ENCODE results near the gene HSD17B3.
"Not testable (repeated sequence)": the region's sequence is repeated elsewhere in the genome, so short reads cannot be mapped to it uniquely, and the experiment has no call there.

HSD17B3 gene

DNA sequence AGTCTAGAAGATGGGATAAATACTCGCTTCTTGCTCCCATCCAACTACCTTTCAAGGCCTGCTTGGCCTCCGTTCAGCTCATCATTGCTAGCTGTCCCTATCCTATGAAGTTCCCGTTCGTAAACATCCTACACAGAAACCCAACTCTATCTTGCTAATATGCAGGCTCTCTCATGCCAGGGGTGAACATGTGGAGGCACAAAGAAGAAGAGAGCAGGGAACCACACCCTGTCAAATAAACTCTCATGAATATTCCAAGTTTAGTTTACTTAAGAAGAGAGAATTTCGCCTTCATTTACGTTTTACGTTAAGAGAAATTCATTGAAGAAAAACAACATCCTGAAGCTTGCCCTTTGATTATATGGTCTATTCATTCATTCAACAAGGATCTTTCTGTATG, 7.9 kb upstream of the HSD17B3 start:
- no peak overlapping the region for H3K9ac ChIP-seq (ENCODE audit: low read length)
- H3K27me3 ChIP-seq (ENCODE audit: low read length): no peaks in the 10 kb centered on the region
- no peaks in the 10 kb centered on the region for H3K36me3 ChIP-seq (ENCODE audit: low read length)
- H3K9me3 ChIP-seq (ENCODE audit: insufficient read depth, low read length): peaks cover 11% of the 10 kb centered on the region; the same call in 1 of the 2 replicates
- no peak overlapping the region for H3K4me2 ChIP-seq (ENCODE audit: low read depth, low read length, poor library complexity, severe bottlenecking)
- no peak for TF ChIP-seq CTCF (IDR thresholded peaks at IDR 0.05; ENCODE audit: insufficient read depth, low read length, poor library complexity, severe bottlenecking)
- no peak for TF ChIP-seq EZH2phosphoT487 (conservative IDR thresholded peaks at IDR 0.05; ENCODE audit: low read length)
- H4K20me1 ChIP-seq (ENCODE audit: low read depth, low read length): no peaks in the 10 kb centered on the region
- H3K27ac ChIP-seq (ENCODE audit: low read depth, low read length): no peak overlapping the region
- H2AFZ ChIP-seq (ENCODE audit: low read depth, low read length, severe bottlenecking): no peak overlapping the region
- no peak overlapping the region for H3K4me3 ChIP-seq (ENCODE audit: insufficient read depth, low read length, poor library complexity, severe bottlenecking)
- no peaks in the 10 kb centered on the region for H3K9me2 ChIP-seq (replicated peaks; ENCODE audit: insufficient read depth, low read length)
- H3F3A ChIP-seq (ENCODE audit: insufficient read depth): no peaks in the 10 kb centered on the region
- H3K79me2 ChIP-seq (ENCODE audit: insufficient read depth, low read length): no peaks in the 10 kb centered on the region

- H2AFZ ChIP-seq (ENCODE audit: low read depth, low read length, severe bottlenecking); H3K27ac ChIP-seq (ENCODE audit: low read depth, low read length); H4K20me1 ChIP-seq (ENCODE audit: low read depth, low read length); H3K9me2 ChIP-seq (replicated peaks; ENCODE audit: insufficient read depth, low read length); H3K9me3 ChIP-seq (ENCODE audit: insufficient read depth, low read length); H3K27me3 ChIP-seq (ENCODE audit: low read length); H3K79me2 ChIP-seq (ENCODE audit: insufficient read depth, low read length); H3F3A ChIP-seq (ENCODE audit: insufficient read depth); H3K36me3 ChIP-seq (ENCODE audit: low read length); H3K4me2 ChIP-seq (ENCODE audit: low read depth, low read length, poor library complexity, severe bottlenecking); H3K9ac ChIP-seq (ENCODE audit: low read length); H3K4me3 ChIP-seq (ENCODE audit: insufficient read depth, low read length, poor library complexity, severe bottlenecking): not testable (repeated sequence)
Measured at GRCh38 chr9:96306958-96307357, 5.0 kb upstream of the HSD17B3 start.

GRCh38 chr9:96305171-96305570, 3.2 kb upstream of the HSD17B3 start:
- no peaks in the 10 kb centered on the region for H3K9me2 ChIP-seq (replicated peaks; ENCODE audit: insufficient read depth, low read length)
- TF ChIP-seq CTCF (IDR thresholded peaks at IDR 0.05; ENCODE audit: insufficient read depth, low read length, poor library complexity, severe bottlenecking): no peak
- TF ChIP-seq EZH2phosphoT487 (conservative IDR thresholded peaks at IDR 0.05; ENCODE audit: low read length): no peak
- no peaks in the 10 kb centered on the region for H3K79me2 ChIP-seq (ENCODE audit: insufficient read depth, low read length)
- no peaks in the 10 kb centered on the region for H3K27me3 ChIP-seq (ENCODE audit: low read length)
- H3K4me3 ChIP-seq (ENCODE audit: insufficient read depth, low read length, poor library complexity, severe bottlenecking): no peak overlapping the region
- no peaks in the 10 kb centered on the region for H4K20me1 ChIP-seq (ENCODE audit: low read depth, low read length)
- no peak overlapping the region for H2AFZ ChIP-seq (ENCODE audit: low read depth, low read length, severe bottlenecking)
- no peaks in the 10 kb centered on the region for H3F3A ChIP-seq (ENCODE audit: insufficient read depth)
- H3K36me3 ChIP-seq (ENCODE audit: low read length): no peaks in the 10 kb centered on the region
- no peak overlapping the region for H3K27ac ChIP-seq (ENCODE audit: low read depth, low read length)
- H3K4me2 ChIP-seq (ENCODE audit: low read depth, low read length, poor library complexity, severe bottlenecking): no peak overlapping the region
- no peak overlapping the region for H3K9ac ChIP-seq (ENCODE audit: low read length)
- H3K9me3 ChIP-seq (ENCODE audit: insufficient read depth, low read length): no peaks in the 10 kb centered on the region

- Histone ChIP-seq H3K9ac (ENCODE audit: low read length) (no peak overlapping the region), H3K4me2 (ENCODE audit: low read depth, low read length, poor library complexity, severe bottlenecking) (no peak overlapping the region), H3K9me3 (ENCODE audit: insufficient read depth, low read length) (no peaks in the 10 kb centered on the region), H3K79me2 (ENCODE audit: insufficient read depth, low read length) (no peaks in the 10 kb centered on the region), H3K4me3 (ENCODE audit: insufficient read depth, low read length, poor library complexity, severe bottlenecking) (no peak overlapping the region), H2AFZ (ENCODE audit: low read depth, low read length, severe bottlenecking) (no peak overlapping the region), H3K27ac (ENCODE audit: low read depth, low read length) (no peak overlapping the region), H3K9me2 (replicated peaks; ENCODE audit: insufficient read depth, low read length) (no peaks in the 10 kb centered on the region), H3F3A (ENCODE audit: insufficient read depth) (no peaks in the 10 kb centered on the region), H3K27me3 (ENCODE audit: low read length) (no peaks in the 10 kb centered on the region), H3K36me3 (ENCODE audit: low read length) (no peaks in the 10 kb centered on the region), H4K20me1 (ENCODE audit: low read depth, low read length) (no peaks in the 10 kb centered on the region)
- no peak for TF ChIP-seq CTCF (IDR thresholded peaks at IDR 0.05; ENCODE audit: insufficient read depth, low read length, poor library complexity, severe bottlenecking)
- TF ChIP-seq EZH2phosphoT487 (conservative IDR thresholded peaks at IDR 0.05; ENCODE audit: low read length): no peak
Measured at GRCh38 chr9:96304230-96304629, 2.3 kb upstream of the HSD17B3 start.

Data from SU-DHL-6 (cell line).